ENCODE data around the gene RFNG. TPM values are rescaled to one million over a fixed set of nuclear protein-coding genes. Genes with fewer than 3 reads are reported as not detected.

The RFNG gene
- total RNA-seq, 4 donors from 2014 or later, result 36.0 to 49.0 (median 38.3) TPM

GRCh38 chr17:82088838-82089722 is 37.5 kb upstream of the RFNG start:
- no peaks in the 10 kb centered on the region for H3K27me3 ChIP-seq
- intact Hi-C loops (cut with DNase I), result no loop called here
- 96% methylated on average over 9 to 23 of the region's 47 CpGs for WGBS, 2 donors
- TF ChIP-seq CTCF (IDR thresholded peaks at IDR 0.05) (no peak), POLR2A (IDR thresholded peaks at IDR 0.05) (no peak)
- DNase-seq, result no peak
- H3K4me1 ChIP-seq, result no peaks in the 10 kb centered on the region
- H3K4me3 ChIP-seq (replicated peaks in 1 of 3), result no peak overlapping the region
- H3K27ac ChIP-seq, result no peak overlapping the region
- peaks cover 87 to 99% of the 10 kb centered on the region in 2 donors for H3K36me3 ChIP-seq
- H3K9me3 ChIP-seq, result no peaks in the 10 kb centered on the region

- peaks cover 87 to 99% of the 10 kb centered on the region in 2 donors for H3K36me3 ChIP-seq
- no peak overlapping the region for H3K4me3 ChIP-seq (replicated peaks in 1 of 3)
- intact Hi-C loops (cut with DNase I), result no loop called here
- no peaks in the 10 kb centered on the region for H3K9me3 ChIP-seq
- no peaks in the 10 kb centered on the region for H3K27me3 ChIP-seq
- no peak for DNase-seq
- H3K27ac ChIP-seq, result no peak overlapping the region
- H3K4me1 ChIP-seq, result no peaks in the 10 kb centered on the region
- WGBS, 2 donors, result 92 to 95% methylated on average over 24 to 31 of the region's 48 CpGs
- TF ChIP-seq POLR2A (IDR thresholded peaks at IDR 0.05) (no peak), CTCF (IDR thresholded peaks at IDR 0.05) (no peak)
These were observed 36.6 kb upstream of the RFNG start for GRCh38 chr17:82087961-82088837.

- intact Hi-C loops (cut with DNase I), result no loop called here
- 91 to 92% methylated on average over 19 to 25 of the region's 39 CpGs for WGBS, 2 donors
- no peak overlapping the region for H3K27ac ChIP-seq
- no peaks in the 10 kb centered on the region for H3K9me3 ChIP-seq
- H3K4me1 ChIP-seq, result no peaks in the 10 kb centered on the region
- H3K4me3 ChIP-seq (replicated peaks in 1 of 3), result no peak overlapping the region
- H3K36me3 ChIP-seq, result peaks cover 88 to 99% of the 10 kb centered on the region in 2 donors
- no peaks in the 10 kb centered on the region for H3K27me3 ChIP-seq
- TF ChIP-seq CTCF (IDR thresholded peaks at IDR 0.05), result no peak
- no peak for TF ChIP-seq POLR2A (IDR thresholded peaks at IDR 0.05)
- DNase-seq, result no peak
These were observed 35.6 kb upstream of the RFNG start for GRCh38 chr17:82086941-82087906.

- no peak for DNase-seq
- Histone ChIP-seq H3K36me3 (peaks cover 85 to 97% of the 10 kb centered on the region in 2 donors), H3K4me1 (no peaks in the 10 kb centered on the region), H3K27ac (no peak overlapping the region), H3K4me3 (replicated peaks in 1 of 3) (no peak overlapping the region), H3K9me3 (no peaks in the 10 kb centered on the region), H3K27me3 (no peaks in the 10 kb centered on the region)
- TF ChIP-seq POLR2A (IDR thresholded peaks at IDR 0.05) (no peak), CTCF (IDR thresholded peaks at IDR 0.05) (no peak)
- intact Hi-C loops (cut with DNase I), result no loop called here
- 96 to 100% methylated on average over 2 to 9 of the region's 25 CpGs for WGBS, 2 donors
These were observed 34.5 kb upstream of the RFNG start for GRCh38 chr17:82085931-82086764.

Measured in thyroid gland (tissue), 4 donors.